DOHH2 (cell line): ENCODE data around the gene PHF20.
A peak's percentile ranks its signal among the peaks of the same experiment; 100 is the strongest.
"Not testable (repeated sequence)": the region's sequence is repeated elsewhere in the genome, so short reads cannot be mapped to it uniquely, and the experiment has no call there.

ENCODE experiments used
- H3F3A ChIP-seq: fragments of 200-600 bp; sonication (generic), shearing (Covaris generic); 2 replicates; pipeline ENCODE4 v1.6.0; 2016; ENCODE audit warnings: antibody characterized with exemption, mild to moderate bottlenecking; ENCODE audit not compliant: control insufficient read depth, insufficient read depth
- H3K27ac ChIP-seq: fragments of 200-600 bp; sonication (generic); 2 replicates; pipeline ENCODE4 v1.5.1; 2014; ENCODE audit warnings: low read depth, mild to moderate bottlenecking, low read length, moderate library complexity
- H3K27me3 ChIP-seq: fragments of 200-600 bp; sonication (generic); 2 replicates; pipeline ENCODE4 v1.6.1; 2014; ENCODE audit warnings: mild to moderate bottlenecking, low read length, mixed read lengths; ENCODE audit not compliant: control insufficient read depth
- H3K36me3 ChIP-seq: fragments of 200-600 bp; sonication (generic); 2 replicates; pipeline ENCODE4 v1.6.1; 2014; ENCODE audit warnings: mild to moderate bottlenecking, low read length, moderate library complexity, mixed read lengths; ENCODE audit not compliant: control insufficient read depth
- H3K4me1 ChIP-seq: fragments of 200-600 bp; sonication (generic); 2 replicates; pipeline ENCODE4 v1.6.1; 2014; ENCODE audit warnings: mild to moderate bottlenecking, low read length, mixed read lengths; ENCODE audit not compliant: control insufficient read depth
- H3K4me2 ChIP-seq: fragments of 200-600 bp; sonication (generic); 2 replicates; pipeline ENCODE4 v1.6.0; 2014; ENCODE audit warnings: mild to moderate bottlenecking, low read length, moderate library complexity
- H3K4me3 ChIP-seq: fragments of 200-600 bp; sonication (generic); 2 replicates; pipeline ENCODE4 v1.5.1; 2014; ENCODE audit warnings: mild to moderate bottlenecking, low read length, mixed read lengths
- H3K79me2 ChIP-seq: fragments of 200-600 bp; sonication (generic); 2 replicates; pipeline ENCODE4 v1.6.1; 2014; ENCODE audit warnings: mild to moderate bottlenecking, low read length, mixed read lengths; ENCODE audit not compliant: control insufficient read depth
- H3K9me2 ChIP-seq: fragments of 200-600 bp; sonication (generic); replicated peaks from 2 replicates; pipeline ENCODE4 v1.6.1; 2014; ENCODE audit warnings: mild to moderate bottlenecking, low read length, mixed read lengths; ENCODE audit not compliant: control insufficient read depth
- H3K9me3 ChIP-seq: fragments of 200-600 bp; sonication (generic); 2 replicates; pipeline ENCODE4 v1.6.1; 2014; ENCODE audit warnings: antibody characterized with exemption, low read length, mixed read lengths; ENCODE audit not compliant: control insufficient read depth, insufficient read depth
- H4K20me1 ChIP-seq: fragments of 200-600 bp; sonication (generic); 2 replicates; pipeline ENCODE4 v1.6.0; 2014; ENCODE audit warnings: low read depth, mild to moderate bottlenecking, antibody characterized with exemption, low read length, moderate library complexity; ENCODE audit not compliant: control insufficient read depth, insufficient read depth
- CTCF ChIP-seq: fragments of 200-600 bp; sonication (generic); IDR thresholded peaks from one replicate; pipeline ENCODE4 v1.5.1; 2014; ENCODE audit warnings: antibody characterized with exemption, mild to moderate bottlenecking, low read depth, low read length; ENCODE audit not compliant: poor library complexity, severe bottlenecking
- EZH2phosphoT487 ChIP-seq: fragments of 200-600 bp; sonication (generic); IDR thresholded peaks from 2 replicates; pipeline ENCODE4 v1.6.1; 2017; ENCODE audit warnings: borderline replicate concordance, mild to moderate bottlenecking, antibody characterized with exemption, low read length, moderate library complexity, mixed read lengths

The PHF20 gene

DNA sequence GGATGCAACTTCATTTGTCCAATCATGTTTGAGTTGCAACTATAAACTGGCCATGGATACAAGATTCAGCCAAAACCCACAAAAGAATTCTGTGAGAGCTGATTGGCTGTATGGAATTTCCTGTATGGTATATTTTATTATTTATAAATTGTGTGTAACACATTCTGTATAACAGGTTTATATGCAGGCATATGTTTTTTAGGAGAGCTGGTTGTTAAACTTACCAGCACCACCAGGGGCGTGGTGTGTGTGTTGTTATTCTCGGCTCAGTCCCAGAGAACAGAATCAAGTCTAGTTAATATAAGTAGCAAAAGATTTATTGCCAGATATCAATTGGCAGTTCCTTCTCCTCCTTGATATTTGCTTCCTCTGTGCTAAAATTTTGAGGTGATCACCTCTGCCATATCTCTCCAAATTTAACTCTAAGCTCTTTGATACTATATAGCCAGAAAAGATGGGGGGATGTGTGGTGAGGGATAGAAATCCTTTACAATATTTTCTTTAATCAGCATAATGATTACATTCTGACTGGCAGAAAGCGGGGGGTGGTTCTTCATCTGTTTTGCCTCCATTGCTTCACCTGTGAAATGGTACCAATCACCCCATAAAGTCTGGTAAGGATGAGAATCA lies 219.4 kb downstream of the PHF20 start:
- Histone ChIP-seq H3K4me1 (peaks cover 39% of the 10 kb centered on the region), H3K27me3 (no peaks in the 10 kb centered on the region), H3K4me2 (0 out of 2 replicates have a peak overlapping the region, but pooled peaks have one; percentile 20), H3K27ac (no peak overlapping the region), H3K9me2 (no peaks in the 10 kb centered on the region), H3K4me3 (no peak overlapping the region), H4K20me1 (no peaks in the 10 kb centered on the region), H3K9me3 (no peaks in the 10 kb centered on the region), H3F3A (0 out of 2 replicates have a peak, but pooled peaks cover 3% of the 10 kb centered on the region), H3K79me2 (no peaks in the 10 kb centered on the region), H3K36me3 (no peaks in the 10 kb centered on the region)
- TF ChIP-seq CTCF: peak; percentile 49
- no peak for TF ChIP-seq EZH2phosphoT487

GRCh38 chr20:35992713-35993335 lies 221.0 kb downstream of the PHF20 start:
- Histone ChIP-seq H4K20me1 (no peaks in the 10 kb centered on the region), H3K9me3 (no peaks in the 10 kb centered on the region), H3K36me3 (no peaks in the 10 kb centered on the region), H3K27me3 (no peaks in the 10 kb centered on the region), H3K9me2 (no peaks in the 10 kb centered on the region), H3K4me3 (peak overlapping the region; percentile 20; the same call in 1 of the 2 replicates), H3K79me2 (no peaks in the 10 kb centered on the region), H3K4me2 (peak overlapping the region; percentile 53), H3F3A (0 out of 2 replicates have a peak, but pooled peaks cover 3% of the 10 kb centered on the region), H3K27ac (no peak overlapping the region), H3K4me1 (peaks cover 26% of the 10 kb centered on the region)
- TF ChIP-seq EZH2phosphoT487: no peak
- TF ChIP-seq CTCF: peak; percentile 93

DNA sequence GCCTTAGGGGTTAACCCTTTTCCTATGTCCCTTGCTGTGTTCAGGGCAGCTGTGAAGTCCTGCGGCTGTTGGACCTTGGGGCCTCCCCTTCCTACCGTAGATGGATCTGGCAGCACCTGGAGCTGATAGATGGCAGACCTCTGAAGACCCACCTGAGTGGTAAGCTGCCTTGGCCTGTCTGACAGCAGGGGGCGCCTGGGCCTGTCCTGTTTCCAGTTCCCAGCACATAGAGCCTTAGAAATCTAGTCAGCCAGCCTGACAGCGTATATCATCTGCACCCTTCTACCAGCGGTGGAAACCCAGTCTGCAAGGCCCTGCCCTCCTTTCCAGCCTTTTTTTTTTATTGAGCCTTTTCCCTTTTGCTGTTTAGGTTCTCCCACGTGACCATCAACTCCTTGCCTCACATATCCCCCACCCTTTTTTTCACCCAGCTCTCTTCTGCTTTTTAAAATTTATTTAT lies 223.2 kb downstream of the PHF20 start:
- no peaks in the 10 kb centered on the region for H3K9me3 ChIP-seq
- 0 out of 2 replicates have a peak, but pooled peaks cover 3% of the 10 kb centered on the region for H3F3A ChIP-seq
- TF ChIP-seq CTCF (peak; percentile 94), EZH2phosphoT487 (no peak)
- H3K79me2 ChIP-seq: no peaks in the 10 kb centered on the region
- H3K4me3 ChIP-seq: no peak overlapping the region
- no peaks in the 10 kb centered on the region for H4K20me1 ChIP-seq
- no peaks in the 10 kb centered on the region for H3K27me3 ChIP-seq
- no peaks in the 10 kb centered on the region for H3K36me3 ChIP-seq
- no peak overlapping the region for H3K27ac ChIP-seq
- H3K4me2 ChIP-seq: no peak overlapping the region
- no peaks in the 10 kb centered on the region for H3K9me2 ChIP-seq
- H3K4me1 ChIP-seq: peaks cover 26% of the 10 kb centered on the region

- H3K27me3 ChIP-seq, H3K27ac ChIP-seq, H4K20me1 ChIP-seq, H3K79me2 ChIP-seq, H3F3A ChIP-seq, H3K9me3 ChIP-seq, H3K36me3 ChIP-seq, H3K9me2 ChIP-seq, H3K4me2 ChIP-seq, H3K4me3 ChIP-seq: not testable (repeated sequence)
- peaks cover 19% of the 10 kb centered on the region for H3K4me1 ChIP-seq
These were observed 224.7 kb downstream of the PHF20 start for GRCh38 chr20:35996492-35996891.
